Transverse colon (tissue), 4 donors: Measurements from ENCODE around the gene COL13A1. TPM values are rescaled to one million over a fixed set of nuclear protein-coding genes. Genes with fewer than 3 reads are reported as not detected.
A peak's percentile ranks its signal among the peaks of the same experiment; 100 is the strongest.

Experiments
- DNase-seq: peaks from one replicate; pipeline ENCODE4 v3.0.0-alpha.2; 2019
- H3K27ac ChIP-seq, 4 donors: fragments of 200-600 bp; sonication (generic); 2 replicates each; pipeline ENCODE4 v1.5.1; 2016 to 2018; ENCODE audit warnings: inconsistent platforms in 4 of 4
- H3K27me3 ChIP-seq: fragments of 200-600 bp; sonication (generic); 2 replicates; pipeline ENCODE4 v1.5.1; 2017; ENCODE audit warnings: inconsistent platforms
- H3K36me3 ChIP-seq, 4 donors: fragments of 200-600 bp; sonication (generic); 2 replicates each; pipeline ENCODE4 v1.5.1; 2017 to 2019; ENCODE audit warnings: inconsistent platforms in 4 of 4
- H3K4me1 ChIP-seq, 4 donors: fragments of 200-600 bp; sonication (generic); 2 replicates each; pipeline ENCODE4 v1.5.1; 2017 to 2020; ENCODE audit warnings: inconsistent platforms in 4 of 4
- H3K4me3 ChIP-seq, 4 donors: fragments of 200-600 bp; sonication (generic); 1 replicate in 1 of 4; 2 replicates in 3 of 4; pipeline versions ENCODE4 v1.5.1 to v1.6.1; 2017 to 2019; ENCODE audit warnings: inconsistent platforms in 4 of 4
- H3K9me3 ChIP-seq, 2 donors: fragments of 200-600 bp; sonication (generic); 2 replicates each; pipeline ENCODE4 v1.5.1; 2017 to 2019; ENCODE audit warnings: inconsistent platforms in 2 of 2
- CTCF ChIP-seq, 5 experiments: fragments of 200-600 bp in 3 of 5; fragments of 450-650 bp in 2 of 5; sonication (generic) in 3 of 5; IDR thresholded peaks; 1 replicate in 2 of 5; 2 replicates in 3 of 5; pipeline ENCODE4 v1.5.1; 2016 to 2017; ENCODE audit warnings: antibody characterized with exemption in 5 of 5, inconsistent platforms in 3 of 5, mild to moderate bottlenecking in 2 of 5, moderate library complexity in 1 of 5
- EP300 ChIP-seq: sonication (generic); formaldehyde crosslinking; IDR thresholded peaks from one replicate; pipeline ENCODE4 v1.6.1; 2017; ENCODE audit warnings: antibody characterized with exemption, low read depth
- POLR2A ChIP-seq: fragments of 450-650 bp; IDR thresholded peaks from one replicate; pipeline ENCODE4 v1.6.1; 2016; ENCODE audit warnings: antibody characterized with exemption, mild to moderate bottlenecking, moderate library complexity
- POLR2AphosphoS5 ChIP-seq, 3 donors: sonication (generic); formaldehyde crosslinking; IDR thresholded peaks; one replicate each; pipeline ENCODE4 v1.6.1; 2016; ENCODE audit warnings: antibody characterized with exemption in 3 of 3
- WGBS, 2 donors: methylation state at CpG; one replicate each; pipeline ENCODE4 v1.1.5; 2018; ENCODE audit warnings: low coverage in 1 of 2; 5-methylcytosine and 5-hydroxymethylcytosine counted together
- in situ Hi-C, 4 donors: fragments of 200-750 bp; cut with MboI; loops; one replicate each; pipeline versions ENCODE4 v1.15.0 to v1.15.1; 2017; ENCODE audit warnings: low sequenced_read_pairs in 3 of 4, low pct_ligation_motif_present in 1 of 4, low pct_unique_long_range_greater_than_20kb in 1 of 4
- intact Hi-C: fragments of 100-400 bp; cut with DNase I; formaldehyde crosslinking; loops from one replicate; pipeline ENCODE4 v1.15.1; 2023; ENCODE audit warnings: low total_unique reads
- total RNA-seq, 4 donors: library from RNA; depleted of rRNA; stranded (reverse); fragments of >200 nt; gene quantifications; one replicate each; pipeline ENCODE4 v1.1.0, GENCODE V29; 2016

Gene COL13A1
- total RNA-seq, 4 donors from 2014 or later, result 0.68 to 8.2 (median 2.1) TPM

GRCh38 chr10:69956741-69957230, 155.1 kb downstream of the COL13A1 start:
- in situ Hi-C loops, result no loop called here
- TF ChIP-seq CTCF (IDR thresholded peaks at IDR 0.05) (no peak), EP300 (no peak), POLR2A (no peak), POLR2AphosphoS5 (IDR thresholded peaks at IDR 0.05) (no peak)
- Histone ChIP-seq H3K27me3 (no peaks in the 10 kb centered on the region), H3K4me1 (peaks cover 6 to 12% (median 10%) of the 10 kb centered on the region in 4 donors), H3K36me3 (no peaks in the 10 kb centered on the region), H3K9me3 (no peaks in the 10 kb centered on the region), H3K4me3 (no peak overlapping the region), H3K27ac (no peak overlapping the region)
- 40 to 78% methylated on average over 1 to 7 of the region's 7 CpGs for WGBS, 2 donors
- intact Hi-C loops, result no loop called here
- DNase-seq, result no peak

- in situ Hi-C loops (no loop called here), intact Hi-C loops (no loop called here)
- no peak for DNase-seq
- Histone ChIP-seq H3K4me3 (no peak overlapping the region), H3K9me3 (no peaks in the 10 kb centered on the region), H3K4me1 (peaks cover 6 to 12% (median 11%) of the 10 kb centered on the region in 4 donors), H3K27ac (no peak overlapping the region), H3K27me3 (no peaks in the 10 kb centered on the region), H3K36me3 (no peaks in the 10 kb centered on the region)
- 66 to 79% methylated on average over 4 to 7 of the region's 7 CpGs for WGBS, 2 donors
- TF ChIP-seq CTCF (IDR thresholded peaks at IDR 0.05) (no peak), EP300 (no peak), POLR2A (no peak), POLR2AphosphoS5 (IDR thresholded peaks at IDR 0.05) (no peak)
These were observed 155.7 kb downstream of the COL13A1 start for GRCh38 chr10:69957241-69957885.

GRCh38 chr10:69957886-69958555, 156.3 kb downstream of the COL13A1 start:
- Histone ChIP-seq H3K9me3 (no peaks in the 10 kb centered on the region), H3K4me3 (no peak overlapping the region), H3K27ac (no peak overlapping the region), H3K27me3 (no peaks in the 10 kb centered on the region), H3K36me3 (no peaks in the 10 kb centered on the region), H3K4me1 (peaks cover 6 to 12% (median 11%) of the 10 kb centered on the region in 4 donors)
- no peak for DNase-seq
- intact Hi-C loops, result no loop called here
- in situ Hi-C loops, result no loop called here
- TF ChIP-seq EP300 (no peak), POLR2A (no peak), CTCF (IDR thresholded peaks at IDR 0.05) (peak; percentile 45 to 81 (median 66))
- WGBS, 2 donors, result 82% methylated on average over 6 of the region's 6 CpGs; no CpG with 5 or more reads in 1 of the 2 donors

- DNase-seq, result no peak
- Histone ChIP-seq H3K4me3 (no peak overlapping the region), H3K36me3 (no peaks in the 10 kb centered on the region), H3K27ac (no peak overlapping the region), H3K27me3 (no peaks in the 10 kb centered on the region), H3K4me1 (peaks cover 6 to 12% (median 11%) of the 10 kb centered on the region in 4 donors), H3K9me3 (no peaks in the 10 kb centered on the region)
- TF ChIP-seq EP300 (no peak), POLR2AphosphoS5 (IDR thresholded peaks at IDR 0.05) (no peak), CTCF (IDR thresholded peaks at IDR 0.05) (peak in 2 of 5 experiments; percentile 4 to 19), POLR2A (no peak)
- intact Hi-C loops (no loop called here), in situ Hi-C loops (no loop called here)
These were observed 156.8 kb downstream of the COL13A1 start for GRCh38 chr10:69958556-69958902.
